Endothelial cell (in vitro differentiated cells): ENCODE data around the gene ALDH1A3. TPM values are rescaled to one million over a fixed set of nuclear protein-coding genes. Genes with fewer than 3 reads are reported as not detected.

Experiments
- DNase-seq: peaks from one replicate; pipeline ENCODE4 v3.0.0; 2021; ENCODE audit warnings: low spot score
- H3K27ac Mint-ChIP-seq: one replicate; pipeline ENCODE4 v1.8.0; 2021; ENCODE audit warnings: mixed read lengths, inconsistent platforms; ENCODE audit not compliant: unreplicated experiment
- H3K27me3 Mint-ChIP-seq: one replicate; pipeline ENCODE4 v1.8.0; 2021; ENCODE audit warnings: mild to moderate bottlenecking, moderate library complexity, mixed read lengths, inconsistent platforms; ENCODE audit not compliant: unreplicated experiment
- H3K36me3 Mint-ChIP-seq: one replicate; pipeline ENCODE4 v1.8.0; 2021; ENCODE audit warnings: mild to moderate bottlenecking, low read depth, mixed read lengths, inconsistent platforms; ENCODE audit not compliant: unreplicated experiment
- H3K4me1 Mint-ChIP-seq: one replicate; pipeline ENCODE4 v1.8.0; 2021; ENCODE audit warnings: mild to moderate bottlenecking, mixed read lengths, inconsistent platforms; ENCODE audit not compliant: unreplicated experiment
- H3K4me3 Mint-ChIP-seq: one replicate; pipeline ENCODE4 v1.8.0; 2021; ENCODE audit warnings: mild to moderate bottlenecking, mixed read lengths, inconsistent platforms; ENCODE audit not compliant: unreplicated experiment
- H3K9me3 Mint-ChIP-seq: one replicate; pipeline ENCODE4 v1.8.0; 2021; ENCODE audit warnings: mixed read lengths, inconsistent platforms; ENCODE audit not compliant: unreplicated experiment
- total RNA-seq: library from RNA; stranded (reverse); fragmentation: NEBNext Ultra II Directional; extraction: Animal tissue kit (Norgen Biotek cat#: 25700); gene quantifications from one replicate; pipeline ENCODE4 v1.2.1, GENCODE V29; 2021; ENCODE audit not compliant: unreplicated experiment
- TF ChIP-seq, protein P1 (sequence below): fragments of 200-600 bp; sonication (generic); IDR thresholded peaks from one replicate; pipeline ENCODE4 v1.5.0; 2021; ENCODE audit warnings: antibody characterized with exemption; ENCODE audit not compliant: unreplicated experiment

The ALDH1A3 gene
- total RNA-seq, 1 donor from 2014 or later, result 13.9 TPM

DNA sequence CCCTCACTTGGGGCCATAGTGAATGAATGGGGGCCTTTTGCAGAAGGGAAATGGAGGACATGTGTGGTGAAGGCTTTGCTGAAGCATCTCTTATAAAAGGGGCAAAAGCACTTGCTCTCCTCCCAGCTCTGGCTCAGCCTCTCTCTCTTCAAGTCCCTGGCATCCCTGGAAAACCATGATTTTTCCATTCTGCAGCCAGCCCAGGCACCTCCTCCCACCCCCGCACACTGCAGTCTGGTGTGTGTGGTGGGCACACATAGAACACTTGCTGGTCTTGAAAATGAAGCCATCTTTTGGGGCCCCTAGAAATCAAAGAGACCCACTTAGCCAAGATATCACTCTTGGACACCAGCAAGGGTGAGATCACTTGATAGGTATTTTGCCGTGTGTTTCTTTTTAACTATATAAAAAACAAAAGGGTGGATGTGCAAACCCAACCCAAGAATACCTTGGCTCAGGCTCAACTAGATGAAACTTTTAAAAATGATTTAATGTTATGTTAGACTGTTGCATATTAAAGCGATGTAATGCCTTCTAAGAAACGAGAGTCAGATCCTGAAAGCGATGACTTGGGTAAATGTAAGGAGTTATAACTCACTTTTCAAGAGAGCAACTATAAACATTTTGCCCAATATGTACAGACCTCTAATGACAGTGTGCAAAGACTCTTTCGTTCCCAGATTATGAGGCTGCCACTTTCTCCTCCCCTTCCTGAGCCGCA lies 16.4 kb upstream of the ALDH1A3 start:
- Mint-ChIP-seq H3K4me1 (peaks cover 4% of the 10 kb centered on the region), H3K4me3 (no peak overlapping the region), H3K9me3 (no peaks in the 10 kb centered on the region), H3K36me3 (no peaks in the 10 kb centered on the region), H3K27ac (no peak overlapping the region), H3K27me3 (peaks cover 7% of the 10 kb centered on the region)
- TF ChIP-seq, protein P1, sequence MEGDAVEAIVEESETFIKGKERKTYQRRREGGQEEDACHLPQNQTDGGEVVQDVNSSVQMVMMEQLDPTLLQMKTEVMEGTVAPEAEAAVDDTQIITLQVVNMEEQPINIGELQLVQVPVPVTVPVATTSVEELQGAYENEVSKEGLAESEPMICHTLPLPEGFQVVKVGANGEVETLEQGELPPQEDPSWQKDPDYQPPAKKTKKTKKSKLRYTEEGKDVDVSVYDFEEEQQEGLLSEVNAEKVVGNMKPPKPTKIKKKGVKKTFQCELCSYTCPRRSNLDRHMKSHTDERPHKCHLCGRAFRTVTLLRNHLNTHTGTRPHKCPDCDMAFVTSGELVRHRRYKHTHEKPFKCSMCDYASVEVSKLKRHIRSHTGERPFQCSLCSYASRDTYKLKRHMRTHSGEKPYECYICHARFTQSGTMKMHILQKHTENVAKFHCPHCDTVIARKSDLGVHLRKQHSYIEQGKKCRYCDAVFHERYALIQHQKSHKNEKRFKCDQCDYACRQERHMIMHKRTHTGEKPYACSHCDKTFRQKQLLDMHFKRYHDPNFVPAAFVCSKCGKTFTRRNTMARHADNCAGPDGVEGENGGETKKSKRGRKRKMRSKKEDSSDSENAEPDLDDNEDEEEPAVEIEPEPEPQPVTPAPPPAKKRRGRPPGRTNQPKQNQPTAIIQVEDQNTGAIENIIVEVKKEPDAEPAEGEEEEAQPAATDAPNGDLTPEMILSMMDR, result no peak
- DNase-seq, result no peak

DNA sequence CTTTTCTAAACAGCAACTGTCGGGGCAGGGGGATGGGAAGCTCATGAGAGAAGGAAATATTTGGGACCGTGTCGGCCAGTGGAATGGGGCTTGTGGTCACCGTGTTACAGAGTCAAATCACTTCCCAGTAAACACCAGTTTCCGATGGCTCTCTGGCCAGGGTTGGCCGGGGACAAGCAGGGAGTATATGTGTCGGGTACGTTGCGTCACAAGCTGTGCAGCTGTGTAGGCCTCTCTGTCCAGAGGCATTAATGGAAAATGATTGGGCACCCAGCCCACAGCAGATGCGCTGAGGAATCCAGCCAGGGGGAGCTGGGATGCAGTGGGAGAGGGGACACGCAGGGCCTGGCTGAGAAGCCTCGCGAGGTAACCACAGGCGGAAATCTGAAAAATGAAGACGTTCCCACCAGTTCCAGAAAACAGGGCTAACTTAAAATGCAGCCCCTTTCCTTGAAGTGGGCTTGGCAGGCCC lies 15.8 kb upstream of the ALDH1A3 start:
- Mint-ChIP-seq H3K27ac (no peak overlapping the region), H3K9me3 (no peaks in the 10 kb centered on the region), H3K4me1 (peaks cover 4% of the 10 kb centered on the region), H3K4me3 (no peak overlapping the region), H3K27me3 (peaks cover 7% of the 10 kb centered on the region), H3K36me3 (no peaks in the 10 kb centered on the region)
- no peak for DNase-seq
- TF ChIP-seq, protein P1, result no peak

DNA sequence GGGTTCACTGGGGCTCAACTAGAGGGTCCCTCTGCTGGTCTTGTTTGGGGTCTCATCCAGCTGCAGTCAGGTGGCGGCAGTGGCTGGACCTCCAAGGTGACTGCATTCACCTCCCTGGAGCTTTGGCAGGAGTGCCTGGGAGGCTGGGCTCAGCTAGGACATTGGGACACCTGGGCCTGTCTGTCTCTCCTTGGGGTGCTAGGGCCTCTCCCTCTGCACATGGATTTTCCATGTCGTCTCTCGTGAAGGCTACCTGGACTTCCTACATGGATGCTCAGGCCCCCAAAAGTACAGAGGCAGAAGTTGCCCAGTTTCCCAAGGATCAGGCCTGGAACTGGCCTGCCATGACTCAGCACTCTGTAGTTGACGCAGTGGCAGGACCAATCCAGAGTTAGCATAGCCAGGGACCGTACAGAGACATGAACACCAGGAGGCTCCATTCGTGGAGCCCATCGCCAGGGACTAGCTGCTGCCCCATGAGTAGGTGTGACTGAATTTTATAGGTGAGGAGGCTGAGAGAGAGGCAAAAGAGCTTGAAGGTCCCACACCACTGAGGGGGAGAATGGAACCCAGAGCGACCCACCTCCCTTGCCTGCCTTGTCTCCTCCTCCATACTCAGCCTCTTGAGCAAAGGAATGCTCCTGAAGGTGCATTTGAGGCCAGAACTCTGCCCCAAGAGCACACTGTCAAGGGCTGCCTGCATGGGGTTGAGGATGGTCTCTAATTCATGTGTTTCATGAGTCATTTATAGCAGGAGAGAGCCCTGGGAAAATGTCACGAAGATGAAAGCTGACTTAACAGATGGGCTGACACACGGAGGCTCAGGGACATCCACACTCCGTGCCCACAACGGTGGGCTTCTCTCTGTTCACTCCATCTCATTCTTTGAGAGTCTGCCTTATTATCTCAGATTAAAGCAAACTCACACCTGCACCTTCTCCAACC lies 13.0 kb upstream of the ALDH1A3 start:
- Mint-ChIP-seq H3K27ac (no peak overlapping the region), H3K9me3 (no peaks in the 10 kb centered on the region), H3K36me3 (no peaks in the 10 kb centered on the region), H3K27me3 (peaks cover 3% of the 10 kb centered on the region), H3K4me3 (no peak overlapping the region), H3K4me1 (peaks cover 5% of the 10 kb centered on the region)
- DNase-seq, result no peak
- TF ChIP-seq, protein P1, result no peak

DNA sequence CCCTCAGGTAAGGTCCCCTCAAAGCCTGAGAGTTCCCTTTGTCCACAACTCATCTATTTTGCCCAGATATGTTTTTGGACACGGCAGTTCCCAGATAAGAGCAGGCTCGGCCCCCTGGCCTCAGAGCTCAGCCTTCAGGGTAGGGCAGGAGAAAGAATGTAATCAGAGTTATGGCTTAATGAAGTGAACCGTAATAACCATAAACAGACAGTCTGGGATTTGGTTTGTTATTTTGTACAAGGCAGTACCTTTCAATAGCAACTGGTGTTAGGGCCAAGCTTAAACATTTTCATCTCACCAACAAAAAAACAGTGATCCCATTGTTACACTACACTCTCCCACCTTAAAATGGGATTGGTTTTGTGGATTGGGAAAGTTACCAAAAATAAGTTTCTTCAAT lies 12.2 kb upstream of the ALDH1A3 start:
- TF ChIP-seq, protein P1, result no peak
- Mint-ChIP-seq H3K4me3 (no peak overlapping the region), H3K27me3 (peaks cover 3% of the 10 kb centered on the region), H3K27ac (no peak overlapping the region), H3K4me1 (peaks cover 5% of the 10 kb centered on the region), H3K9me3 (no peaks in the 10 kb centered on the region), H3K36me3 (no peaks in the 10 kb centered on the region)
- no peak for DNase-seq
